HG03520 (cell line): ENCODE results near the gene ZNF268.
"Not testable (repeated sequence)": the region's sequence is repeated elsewhere in the genome, so short reads cannot be mapped to it uniquely, and the experiment has no call there.

ENCODE experiments used
- ATAC-seq: cut with Tn5 transposase; IDR thresholded peaks from one replicate; pipeline ENCODE4 v1.9.1; 2021; ENCODE audit warnings: mild to moderate bottlenecking, moderate library complexity; ENCODE audit not compliant: unreplicated experiment

Gene ZNF268

GRCh38 chr12:133226690-133227089 is 45.4 kb downstream of the ZNF268 start:
- ATAC-seq, result no peak

- ATAC-seq, result no peak
Observed at GRCh38 chr12:133227281-133227852, 46.1 kb downstream of the ZNF268 start.

- ATAC-seq, result no peak
Observed at GRCh38 chr12:133231001-133231400, 49.7 kb downstream of the ZNF268 start.

GRCh38 chr12:133233006-133233405 is 51.7 kb downstream of the ZNF268 start:
- ATAC-seq, result no peak

- ATAC-seq, result no peak
Observed at GRCh38 chr12:133233993-133234564, 52.8 kb downstream of the ZNF268 start.

- no peak for ATAC-seq
Observed at GRCh38 chr12:133234971-133235370, 53.7 kb downstream of the ZNF268 start.

GRCh38 chr12:133235401-133236112 is 54.3 kb downstream of the ZNF268 start, which contains the start of gene ANHX:
Gene ANHX (minus strand): TSS chr12:133235877. CDS start chr12:133234356, 1,521 bp downstream.
- ATAC-seq, result no peak

GRCh38 chr12:133236144-133236543 is 54.8 kb downstream of the ZNF268 start:
- no peak for ATAC-seq

GRCh38 chr12:133236556-133236955 is 55.3 kb downstream of the ZNF268 start:
- ATAC-seq, result no peak

GRCh38 chr12:133251732-133252131 is 70.4 kb downstream of the ZNF268 start:
- ATAC-seq, result no peak

- ATAC-seq, result not testable (repeated sequence)
Observed at GRCh38 chr12:133255833-133256232, 74.5 kb downstream of the ZNF268 start.

GRCh38 chr12:133256321-133256720 is 75.0 kb downstream of the ZNF268 start:
- ATAC-seq, result no peak

GRCh38 chr12:133264173-133264572 is 82.9 kb downstream of the ZNF268 start:
- no peak for ATAC-seq
